CD1c-positive myeloid dendritic cell (primary cell): Measurements from ENCODE around the gene ZSWIM6.
A peak's percentile ranks its signal among the peaks of the same experiment; 100 is the strongest.
"Not testable (repeated sequence)": the region's sequence is repeated elsewhere in the genome, so short reads cannot be mapped to it uniquely, and the experiment has no call there.

Source experiments
- DNase-seq: peaks from one replicate; pipeline ENCODE4 v3.0.0-alpha.2; 2016; ENCODE audit errors: extremely low spot score

ZSWIM6 gene

GRCh38 chr5:61363401-61364114 lies 31.5 kb downstream of the ZSWIM6 start:
- no peak for DNase-seq

- DNase-seq = no peak
Observed at GRCh38 chr5:61366497-61367240, 34.6 kb downstream of the ZSWIM6 start.

GRCh38 chr5:61370506-61370905 lies 38.4 kb downstream of the ZSWIM6 start:
- no peak for DNase-seq

GRCh38 chr5:61371474-61371873 lies 39.4 kb downstream of the ZSWIM6 start:
- no peak for DNase-seq

GRCh38 chr5:61379677-61380076 lies 47.6 kb downstream of the ZSWIM6 start:
- no peak for DNase-seq

- no peak for DNase-seq
Observed at GRCh38 chr5:61381968-61382367, 49.9 kb downstream of the ZSWIM6 start.

- no peak for DNase-seq
Observed at GRCh38 chr5:61385627-61386026, 53.6 kb downstream of the ZSWIM6 start.

GRCh38 chr5:61386045-61386800 lies 54.2 kb downstream of the ZSWIM6 start:
- no peak for DNase-seq

GRCh38 chr5:61389609-61390008 lies 57.6 kb downstream of the ZSWIM6 start:
- no peak for DNase-seq

- no peak for DNase-seq
Observed at GRCh38 chr5:61394078-61394704, 62.1 kb downstream of the ZSWIM6 start.

GRCh38 chr5:61394793-61395192 lies 62.7 kb downstream of the ZSWIM6 start:
- no peak for DNase-seq

GRCh38 chr5:61397238-61397637 lies 65.2 kb downstream of the ZSWIM6 start:
- no peak for DNase-seq

GRCh38 chr5:61397937-61398336 lies 65.9 kb downstream of the ZSWIM6 start:
- no peak for DNase-seq

GRCh38 chr5:61398440-61398839 lies 66.4 kb downstream of the ZSWIM6 start:
- DNase-seq = no peak

- DNase-seq = no peak
Observed at GRCh38 chr5:61399679-61400078, 67.6 kb downstream of the ZSWIM6 start.

- DNase-seq = peak; percentile 38
Observed at GRCh38 chr5:61401726-61402125, 69.7 kb downstream of the ZSWIM6 start.

GRCh38 chr5:61402244-61402823 lies 70.3 kb downstream of the ZSWIM6 start:
- peak; percentile 40 for DNase-seq

- DNase-seq = no peak
Observed at GRCh38 chr5:61402970-61403900, 71.2 kb downstream of the ZSWIM6 start.

- DNase-seq = no peak
Observed at GRCh38 chr5:61405511-61406295, 73.6 kb downstream of the ZSWIM6 start.

GRCh38 chr5:61406497-61406896 lies 74.4 kb downstream of the ZSWIM6 start:
- DNase-seq = not testable (repeated sequence)
